Measurements from ENCODE around the gene PCDHA10. TPM values are rescaled to one million over a fixed set of nuclear protein-coding genes. Genes with fewer than 3 reads are reported as not detected.
"Not testable (repeated sequence)": the region's sequence is repeated elsewhere in the genome, so short reads cannot be mapped to it uniquely, and the experiment has no call there.

PCDHA10 gene
- total and polyA plus RNA-seq, 8 donors: under 0.01 to 26.3 (median 0.55) TPM; not detected in 1

DNA sequence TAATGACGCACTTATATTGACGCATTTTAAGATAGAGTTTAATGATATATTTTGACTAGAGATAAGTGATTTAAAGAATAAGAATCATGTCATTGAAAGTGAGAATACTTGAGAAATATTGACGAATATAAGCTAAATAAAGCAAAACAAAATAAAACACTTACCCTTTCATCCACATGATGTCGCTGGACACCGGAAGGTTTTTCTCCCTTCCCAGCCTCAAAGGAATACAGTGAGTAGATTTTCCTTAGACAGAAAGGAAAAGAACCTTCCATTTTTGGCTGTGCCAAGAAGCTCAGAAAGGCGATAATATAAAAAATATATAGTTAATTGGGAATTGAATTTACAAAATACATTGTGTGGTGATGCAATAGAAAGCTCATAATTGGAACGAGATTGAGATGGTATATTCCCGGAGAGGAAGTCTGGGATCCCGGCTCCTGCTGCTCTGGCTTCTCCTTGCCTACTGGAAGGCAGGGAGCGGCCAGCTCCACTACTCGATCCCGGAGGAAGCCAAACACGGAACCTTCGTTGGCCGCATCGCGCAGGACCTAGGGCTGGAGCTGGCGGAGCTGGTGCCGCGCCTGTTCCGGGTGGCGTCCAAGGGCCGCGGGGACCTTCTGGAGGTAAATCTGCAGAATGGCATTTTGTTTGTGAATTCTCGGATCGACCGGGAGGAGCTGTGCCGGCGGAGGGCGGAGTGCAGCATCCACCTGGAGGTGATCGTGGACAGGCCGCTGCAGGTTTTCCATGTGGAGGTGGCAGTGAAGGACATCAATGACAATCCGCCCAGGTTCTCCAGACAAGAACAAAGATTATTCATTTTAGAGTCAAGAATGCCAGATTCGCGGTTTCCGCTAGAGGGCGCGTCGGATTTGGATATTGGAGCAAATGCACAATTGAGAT, 34.1 kb upstream of the PCDHA10 start, which contains the start of gene PCDHA5:
PCDHA5 (plus strand) TSS at position 239 of the 906 bp plus-strand sequence.
- Histone ChIP-seq H3K27ac (no peak within 1 kb of the TSS), H3K4me3 (peak within 1 kb of the TSS in 2 of 4 donors; percentile 6 to 19), H3K27me3 (peaks cover 0 to 33% (median 0%) of the 10 kb centered on the region in 3 donors), H3K4me1 (no peaks in the 10 kb centered on the region), H3K36me3 (no peaks in the 10 kb centered on the region), H3K9me3 (peaks cover 0 to 55% (median 48%) of the 10 kb centered on the region in 4 donors)
- WGBS, 5 donors: 27 to 38% (median 30%) methylated on average over 38 to 39 of the region's 39 CpGs
- intact Hi-C loops (cut with DNase I; ENCODE audit: low total_unique reads): no loop called here
- no peak for TF ChIP-seq POLR2AphosphoS5 (IDR thresholded peaks at IDR 0.05)
- TF ChIP-seq, protein P1, sequence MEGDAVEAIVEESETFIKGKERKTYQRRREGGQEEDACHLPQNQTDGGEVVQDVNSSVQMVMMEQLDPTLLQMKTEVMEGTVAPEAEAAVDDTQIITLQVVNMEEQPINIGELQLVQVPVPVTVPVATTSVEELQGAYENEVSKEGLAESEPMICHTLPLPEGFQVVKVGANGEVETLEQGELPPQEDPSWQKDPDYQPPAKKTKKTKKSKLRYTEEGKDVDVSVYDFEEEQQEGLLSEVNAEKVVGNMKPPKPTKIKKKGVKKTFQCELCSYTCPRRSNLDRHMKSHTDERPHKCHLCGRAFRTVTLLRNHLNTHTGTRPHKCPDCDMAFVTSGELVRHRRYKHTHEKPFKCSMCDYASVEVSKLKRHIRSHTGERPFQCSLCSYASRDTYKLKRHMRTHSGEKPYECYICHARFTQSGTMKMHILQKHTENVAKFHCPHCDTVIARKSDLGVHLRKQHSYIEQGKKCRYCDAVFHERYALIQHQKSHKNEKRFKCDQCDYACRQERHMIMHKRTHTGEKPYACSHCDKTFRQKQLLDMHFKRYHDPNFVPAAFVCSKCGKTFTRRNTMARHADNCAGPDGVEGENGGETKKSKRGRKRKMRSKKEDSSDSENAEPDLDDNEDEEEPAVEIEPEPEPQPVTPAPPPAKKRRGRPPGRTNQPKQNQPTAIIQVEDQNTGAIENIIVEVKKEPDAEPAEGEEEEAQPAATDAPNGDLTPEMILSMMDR (IDR thresholded peaks at IDR 0.05): peak in 2 of 7 experiments; percentile 8 to 18
- peak in 1 of 2 donors; percentile 14 for DNase-seq

DNA sequence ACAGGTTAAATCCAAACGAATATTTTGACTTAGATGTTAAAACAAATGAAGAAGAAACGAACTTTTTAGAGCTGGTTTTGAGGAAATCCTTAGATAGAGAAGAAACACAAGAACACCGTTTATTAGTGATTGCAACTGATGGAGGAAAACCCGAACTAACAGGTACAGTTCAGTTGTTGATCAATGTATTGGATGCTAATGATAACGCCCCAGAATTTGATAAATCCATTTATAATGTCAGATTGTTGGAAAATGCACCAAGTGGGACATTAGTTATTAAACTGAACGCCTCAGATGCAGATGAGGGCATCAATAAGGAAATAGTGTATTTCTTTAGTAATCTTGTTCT, 33.4 kb upstream of the PCDHA10 start:
- Histone ChIP-seq H3K36me3 (no peaks in the 10 kb centered on the region), H3K4me3 (no peak overlapping the region), H3K27me3 (peaks cover 0 to 36% (median 0%) of the 10 kb centered on the region in 3 donors), H3K9me3 (peaks cover 0 to 53% (median 45%) of the 10 kb centered on the region in 4 donors), H3K4me1 (no peaks in the 10 kb centered on the region), H3K27ac (no peak overlapping the region)
- intact Hi-C loops (cut with DNase I; ENCODE audit: low total_unique reads): no loop called here
- WGBS, 5 donors: 24 to 29% (median 25%) methylated on average over 6 of the region's 6 CpGs
- DNase-seq: no peak
- TF ChIP-seq POLR2A (IDR thresholded peaks at IDR 0.05) (no peak), EP300 (IDR thresholded peaks at IDR 0.05) (no peak), POLR2AphosphoS5 (IDR thresholded peaks at IDR 0.05) (no peak)
- TF ChIP-seq, protein P1 (IDR thresholded peaks at IDR 0.05): no peak

DNA sequence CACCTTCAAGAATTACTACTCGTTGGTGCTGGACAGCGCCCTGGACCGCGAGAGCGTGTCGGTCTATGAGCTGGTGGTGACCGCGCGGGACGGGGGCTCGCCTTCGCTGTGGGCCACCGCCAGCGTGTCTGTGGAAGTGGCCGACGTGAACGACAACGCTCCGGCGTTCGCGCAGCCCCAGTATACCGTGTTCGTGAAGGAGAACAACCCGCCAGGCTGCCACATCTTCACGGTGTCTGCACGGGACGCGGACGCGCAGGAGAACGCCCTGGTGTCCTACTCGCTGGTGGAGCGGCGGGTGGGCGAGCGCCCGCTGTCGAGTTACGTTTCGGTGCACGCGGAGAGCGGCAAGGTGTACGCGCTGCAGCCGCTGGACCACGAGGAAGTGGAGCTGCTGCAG, 32.7 kb upstream of the PCDHA10 start:
- H3K4me3 ChIP-seq; H3K36me3 ChIP-seq; H3K27ac ChIP-seq; DNase-seq; H3K4me1 ChIP-seq; intact Hi-C loops (cut with DNase I; ENCODE audit: low total_unique reads): not testable (repeated sequence)
- H3K27me3 ChIP-seq: peaks cover 0 to 43% (median 6%) of the 10 kb centered on the region in 3 donors
- peaks cover 2 to 56% (median 52%) of the 10 kb centered on the region in 4 donors for H3K9me3 ChIP-seq
- 51 to 79% (median 60%) methylated on average over 16 to 48 of the region's 48 CpGs for WGBS, 5 donors

DNA sequence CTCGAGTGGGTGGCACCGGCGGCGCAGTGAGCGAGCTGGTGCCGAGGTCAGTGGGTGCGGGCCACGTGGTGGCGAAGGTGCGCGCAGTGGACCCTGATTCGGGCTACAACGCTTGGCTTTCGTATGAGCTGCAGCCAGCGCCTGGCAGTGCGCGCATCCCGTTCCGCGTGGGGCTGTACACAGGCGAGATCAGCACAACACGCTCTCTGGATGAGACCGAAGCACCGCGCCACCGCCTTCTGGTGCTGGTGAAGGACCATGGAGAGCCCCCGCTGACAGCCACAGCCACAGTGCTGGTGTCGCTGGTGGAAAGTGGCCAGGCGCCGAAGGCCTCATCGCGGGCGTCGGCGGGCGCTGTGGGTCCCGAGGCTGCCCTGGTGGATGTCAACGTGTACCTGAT, 32.2 kb upstream of the PCDHA10 start:
- WGBS, 5 donors: 55 to 67% (median 61%) methylated on average over 33 to 38 of the region's 38 CpGs; no CpG with 5 or more reads in 1 of the 5 donors
- Histone ChIP-seq H3K36me3 (no peaks in the 10 kb centered on the region), H3K9me3 (peaks cover 6 to 59% (median 53%) of the 10 kb centered on the region in 4 donors), H3K27me3 (peaks cover 0 to 48% (median 6%) of the 10 kb centered on the region in 3 donors), H3K4me3 (no peak overlapping the region), H3K27ac (no peak overlapping the region), H3K4me1 (no peaks in the 10 kb centered on the region)
- TF ChIP-seq EP300 (IDR thresholded peaks at IDR 0.05): no peak
- TF ChIP-seq, protein P1 (IDR thresholded peaks at IDR 0.05): no peak
- intact Hi-C loops (cut with DNase I; ENCODE audit: low total_unique reads): no loop called here
- DNase-seq: no peak
